Psoas muscle (tissue), 8 donors: ENCODE measurements around the gene TAS1R1. TPM values are rescaled to one million over a fixed set of nuclear protein-coding genes. Genes with fewer than 3 reads are reported as not detected.

Source experiments
- ATAC-seq, 4 donors: fragments of 200-7000 bp; cut with Tn5 transposase; one replicate each; pipeline ENCODE4 v1.9.1; 2020; ENCODE audit warnings: moderate library complexity in 3 of 4, mild to moderate bottlenecking in 2 of 4
- DNase-seq, 2 donors: peaks; one replicate each; pipeline ENCODE4 v3.0.0-alpha.2; 2020
- H3K27ac ChIP-seq: fragments of 200-600 bp; one replicate; pipeline ENCODE4 v1.8.0; 2022
- H3K27me3 ChIP-seq, 3 donors: fragments of 200-600 bp in 1 of 3; one replicate each; pipeline versions ENCODE4 v1.6.1 to v1.8.0; 2013 to 2022; ENCODE audit warnings: low read length in 2 of 3, mild to moderate bottlenecking in 2 of 3, moderate library complexity in 1 of 3; ENCODE audit not compliant: insufficient read depth in 3 of 3
- H3K36me3 ChIP-seq, 2 donors: fragments of 200-600 bp in 1 of 2; one replicate each; pipeline versions ENCODE4 v1.6.1 to v1.8.0; 2013 to 2022; ENCODE audit warnings: low read depth in 1 of 2, mild to moderate bottlenecking in 1 of 2, moderate library complexity in 1 of 2; ENCODE audit not compliant: insufficient read depth in 1 of 2
- H3K4me1 ChIP-seq: fragments of 200-600 bp; one replicate; pipeline ENCODE4 v1.8.0; 2022
- H3K4me3 ChIP-seq: fragments of 200-600 bp; one replicate; pipeline ENCODE4 v1.8.0; 2022; ENCODE audit warnings: mild to moderate bottlenecking
- H3K9me3 ChIP-seq: fragments of 200-600 bp; one replicate; pipeline ENCODE4 v1.8.0; 2022
- CTCF ChIP-seq: fragments of 200-600 bp; IDR thresholded peaks from one replicate; pipeline ENCODE4 v1.8.0; 2022; ENCODE audit warnings: antibody characterized with exemption
- WGBS, 3 donors: extraction: QIAGEN DNeasy Blood & Tissue Kit; methylation state at CpG; one replicate each; pipeline versions ENCODE4 v1.1.6 to v1.1.7; 2013; 5-methylcytosine and 5-hydroxymethylcytosine counted together
- intact Hi-C, 2 donors: fragments of 100-400 bp; cut with DNase I; formaldehyde crosslinking; loops; one replicate each; pipeline versions ENCODE4 v1.11.0 to v1.14.2; 2022
- polyA plus RNA-seq, 3 donors: library from polyadenylated mRNA; stranded (reverse); fragments of 200-250 nt; gene quantifications; one replicate each; pipeline ENCODE4 v1.2.3, GENCODE V29; 2013
- total RNA-seq, 4 donors: library from RNA; stranded (reverse); fragmentation: NEBNext Ultra II Directional in 2 of 4; extraction: Animal tissue kit (Norgen Biotek cat#: 25700) in 2 of 4; gene quantifications; one replicate each; pipeline versions ENCODE4 v1.2.1 to v1.2.4, GENCODE V29; 2021 to 2023
- donor health status: healthy with polysubstance abuse.
- donor health status: DM: no; HTN: no; CAD: no; lungs with moderate emphysema.
- donor health status: Bipolar disorder and iron deficiency.
- donor health status: healthy.
- donor health status: DM: yes; HTN: yes; CAD: no.
- donor health status: DM: no; HTN: no; CAD: no.
- donor health status: DM: no; HTN: no; CAD: no.
- donor health status: DM: yes; HTN: yes; CAD: no.

TAS1R1 gene
- total and polyA plus RNA-seq, 7 donors = 0.04 to 0.16 TPM; not detected in 5

DNA sequence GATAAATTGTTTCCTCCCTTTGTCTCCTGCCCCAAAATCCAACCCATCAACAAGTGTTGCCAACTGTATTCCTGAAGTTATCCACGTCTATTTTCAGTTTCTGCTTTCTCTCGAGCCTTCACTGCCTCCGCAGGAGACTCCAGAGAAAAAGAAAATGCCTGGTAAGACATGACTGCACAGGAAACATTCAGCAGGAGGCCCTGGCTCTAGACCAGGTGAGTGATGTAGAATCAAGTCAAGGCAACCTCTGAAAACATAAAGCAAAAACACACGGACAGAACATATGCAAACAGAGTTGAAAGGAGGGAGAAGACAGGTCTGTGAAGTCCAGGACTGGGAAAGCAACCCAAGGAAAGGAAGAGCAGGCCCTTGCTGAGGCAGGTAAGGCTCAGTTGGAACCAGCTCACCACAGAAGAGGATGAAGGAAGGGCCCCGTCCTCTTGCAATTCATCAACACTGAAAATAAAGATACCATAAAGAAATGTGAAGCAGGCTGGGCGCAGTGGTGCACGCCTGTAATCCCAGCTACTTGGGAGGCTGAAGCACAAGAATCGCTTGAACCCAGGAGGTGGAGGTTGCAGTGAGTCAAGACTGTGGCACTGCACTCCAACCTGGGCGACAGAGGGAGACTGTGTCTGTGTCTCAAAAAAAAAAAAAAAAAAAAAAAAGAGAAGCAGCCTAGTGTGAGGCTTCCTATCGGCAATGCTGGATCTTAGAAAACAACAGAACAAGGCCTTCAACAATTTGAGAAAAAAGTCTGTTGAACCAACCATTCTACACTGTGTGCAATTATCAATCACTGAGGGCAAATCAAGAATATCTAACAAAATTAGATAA is 9.6 kb upstream of the TAS1R1 start:
- no peak for ATAC-seq

DNA sequence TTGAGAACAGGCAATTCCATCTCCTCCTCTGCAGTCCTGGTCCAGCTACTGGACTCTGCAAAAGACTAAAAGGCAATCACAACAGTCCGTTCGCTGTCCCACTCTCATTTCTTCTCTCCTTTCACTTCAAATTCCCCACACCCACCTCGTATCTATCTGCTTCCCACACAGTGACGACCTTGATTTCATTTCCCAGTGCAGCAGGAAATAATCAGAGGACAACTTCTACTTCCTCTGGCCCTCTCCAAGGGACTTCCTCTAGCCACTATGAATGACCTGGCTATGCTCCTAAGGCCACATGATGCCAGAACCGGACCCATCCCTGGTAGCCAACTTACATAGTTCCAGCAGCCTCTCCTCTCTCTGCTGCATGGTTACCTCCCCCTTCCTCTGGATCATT is 8.8 kb upstream of the TAS1R1 start:
- no peaks in the 10 kb centered on the region for H3K4me1 ChIP-seq
- H3K27ac ChIP-seq = no peak overlapping the region
- H3K36me3 ChIP-seq = peaks cover 9 to 93% of the 10 kb centered on the region in 2 donors
- ATAC-seq (peak in 1 of 4 donors; percentile 32), DNase-seq (no peak)
- intact Hi-C loops = no loop called here
- no peaks in the 10 kb centered on the region for H3K9me3 ChIP-seq
- no peak for TF ChIP-seq CTCF
- WGBS, 3 donors = 56 to 62% (median 60%) methylated on average over 5 of the region's 5 CpGs
- H3K27me3 ChIP-seq = no peaks in the 10 kb centered on the region
- no peak overlapping the region for H3K4me3 ChIP-seq

More for the DNA sequence above, 9.6 kb upstream of the TAS1R1 start:
- Histone ChIP-seq H3K36me3 (peaks cover 9 to 94% of the 10 kb centered on the region in 2 donors), H3K4me3 (no peak overlapping the region), H3K4me1 (no peaks in the 10 kb centered on the region), H3K27ac (no peak overlapping the region), H3K27me3 (no peaks in the 10 kb centered on the region), H3K9me3 (no peaks in the 10 kb centered on the region)
- WGBS, 3 donors = 57 to 70% (median 60%) methylated on average over 10 of the region's 10 CpGs
- TF ChIP-seq CTCF = no peak
- no peak for DNase-seq
- intact Hi-C loops = no loop called here

DNA sequence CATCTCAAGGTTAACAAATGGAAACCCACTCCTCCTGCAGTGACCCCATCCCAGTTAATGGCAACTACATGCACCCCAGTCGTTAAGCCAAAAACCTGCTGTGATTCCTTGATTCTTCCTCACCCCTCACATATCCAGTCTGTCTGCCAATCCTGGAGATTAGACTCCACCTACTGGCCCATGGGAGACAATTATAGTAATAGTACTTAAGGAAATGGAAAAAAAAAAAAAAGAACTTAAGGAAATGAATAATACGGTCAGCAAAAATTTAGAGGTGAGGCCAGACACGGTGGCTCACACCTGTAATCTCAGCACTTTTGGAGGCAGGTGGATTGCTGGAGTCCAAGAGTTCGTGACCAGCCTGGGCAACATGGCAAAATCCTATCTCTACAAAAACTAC is 7.8 kb upstream of the TAS1R1 start:
- Histone ChIP-seq H3K27ac (no peak overlapping the region), H3K4me1 (no peaks in the 10 kb centered on the region), H3K9me3 (no peaks in the 10 kb centered on the region), H3K36me3 (peaks cover 9 to 89% of the 10 kb centered on the region in 2 donors), H3K4me3 (no peak overlapping the region), H3K27me3 (no peaks in the 10 kb centered on the region)
- intact Hi-C loops = no loop called here
- no peak for ATAC-seq
- WGBS, 3 donors = 70 to 78% (median 74%) methylated on average over 4 of the region's 4 CpGs
- DNase-seq = no peak
- TF ChIP-seq CTCF = no peak

- H3K9me3 ChIP-seq = no peaks in the 10 kb centered on the region
- 1 to 2% (median 1%) methylated on average over 43 to 87 of the region's 87 CpGs for WGBS, 3 donors
- ATAC-seq (peak; percentile 96 to 98 (median 98)), DNase-seq (peak; percentile 96 to 98)
- peak within 1 kb of the TSS; percentile 91 for H3K27ac ChIP-seq
- peaks cover 3 to 23% of the 10 kb centered on the region in 2 donors for H3K36me3 ChIP-seq
- intact Hi-C loops = loop anchor here in 1 of 2 donors (5.0 kb wide), 1 partner anchor 83 kb away; no protein-coding TSS in a partner anchor
- TF ChIP-seq CTCF = peak; percentile 94
- no peaks in the 10 kb centered on the region for H3K27me3 ChIP-seq
- H3K4me1 ChIP-seq = peaks cover 20% of the 10 kb centered on the region
- H3K4me3 ChIP-seq = peak within 1 kb of the TSS; percentile 99
These were observed 838 bp upstream of the TAS1R1 start, which contains the start of gene NOL9 for GRCh38 chr1:6554031-6554906. Gene NOL9 (minus strand): TSS chr1:6554513. CDS start chr1:6554502, 11 bp downstream.
